Effector CD4-positive, alpha-beta T cell (primary cell): ENCODE results near the gene SELENOV.

ENCODE experiments used
- DNase-seq: peaks from one replicate; pipeline ENCODE4 v3.0.0-alpha.2; 2020

Gene SELENOV

GRCh38 chr19:39524495-39524894 lies 9.6 kb downstream of the SELENOV start:
- DNase-seq: no peak

- no peak for DNase-seq
These were observed 10.3 kb downstream of the SELENOV start for GRCh38 chr19:39525205-39525604.

GRCh38 chr19:39531834-39532232 lies 16.9 kb downstream of the SELENOV start:
- no peak for DNase-seq

- DNase-seq: peak; percentile 95
These were observed 17.5 kb downstream of the SELENOV start, which contains the start of gene EID2B for GRCh38 chr19:39532233-39533002. TSS of gene EID2B (minus strand) at chr19:39532852. CDS start at chr19:39532802, 50 bp downstream.

GRCh38 chr19:39533003-39533512 lies 18.1 kb downstream of the SELENOV start:
- DNase-seq: no peak

- no peak for DNase-seq
These were observed 18.9 kb downstream of the SELENOV start for GRCh38 chr19:39533791-39534190.

GRCh38 chr19:39539165-39539517 lies 24.2 kb downstream of the SELENOV start:
- DNase-seq: no peak

GRCh38 chr19:39539518-39540332 lies 24.8 kb downstream of the SELENOV start, which contains the start of gene EID2:
TSS of gene EID2 (minus strand) at chr19:39540161. CDS start at chr19:39540079, 82 bp downstream.
- peak; percentile 92 for DNase-seq

- DNase-seq: no peak
These were observed 25.4 kb downstream of the SELENOV start for GRCh38 chr19:39540333-39540673.

- no peak for DNase-seq
These were observed 27.3 kb downstream of the SELENOV start for GRCh38 chr19:39542206-39542605.

GRCh38 chr19:39543477-39543857 lies 28.5 kb downstream of the SELENOV start:
- no peak for DNase-seq

GRCh38 chr19:39544226-39544903 lies 29.4 kb downstream of the SELENOV start:
- DNase-seq: no peak

GRCh38 chr19:39544911-39545310 lies 30.0 kb downstream of the SELENOV start:
- DNase-seq: no peak

- DNase-seq: no peak
These were observed 31.7 kb downstream of the SELENOV start for GRCh38 chr19:39546599-39546998.

- no peak for DNase-seq
These were observed 35.3 kb downstream of the SELENOV start for GRCh38 chr19:39550197-39550596.

- DNase-seq: no peak
These were observed 38.2 kb downstream of the SELENOV start for GRCh38 chr19:39553082-39553652.

GRCh38 chr19:39554701-39555311 lies 39.9 kb downstream of the SELENOV start:
- no peak for DNase-seq

- no peak for DNase-seq
These were observed 40.9 kb downstream of the SELENOV start for GRCh38 chr19:39555883-39556282.

GRCh38 chr19:39557811-39558623 lies 43.1 kb downstream of the SELENOV start:
- DNase-seq: no peak

GRCh38 chr19:39558624-39559117 lies 43.7 kb downstream of the SELENOV start:
- DNase-seq: no peak

- DNase-seq: no peak
These were observed 48.5 kb downstream of the SELENOV start for GRCh38 chr19:39563408-39563807.
